ENCODE data around the gene ADIRF.
"Not testable (repeated sequence)": the region's sequence is repeated elsewhere in the genome, so short reads cannot be mapped to it uniquely, and the experiment has no call there.

The ADIRF gene

DNA sequence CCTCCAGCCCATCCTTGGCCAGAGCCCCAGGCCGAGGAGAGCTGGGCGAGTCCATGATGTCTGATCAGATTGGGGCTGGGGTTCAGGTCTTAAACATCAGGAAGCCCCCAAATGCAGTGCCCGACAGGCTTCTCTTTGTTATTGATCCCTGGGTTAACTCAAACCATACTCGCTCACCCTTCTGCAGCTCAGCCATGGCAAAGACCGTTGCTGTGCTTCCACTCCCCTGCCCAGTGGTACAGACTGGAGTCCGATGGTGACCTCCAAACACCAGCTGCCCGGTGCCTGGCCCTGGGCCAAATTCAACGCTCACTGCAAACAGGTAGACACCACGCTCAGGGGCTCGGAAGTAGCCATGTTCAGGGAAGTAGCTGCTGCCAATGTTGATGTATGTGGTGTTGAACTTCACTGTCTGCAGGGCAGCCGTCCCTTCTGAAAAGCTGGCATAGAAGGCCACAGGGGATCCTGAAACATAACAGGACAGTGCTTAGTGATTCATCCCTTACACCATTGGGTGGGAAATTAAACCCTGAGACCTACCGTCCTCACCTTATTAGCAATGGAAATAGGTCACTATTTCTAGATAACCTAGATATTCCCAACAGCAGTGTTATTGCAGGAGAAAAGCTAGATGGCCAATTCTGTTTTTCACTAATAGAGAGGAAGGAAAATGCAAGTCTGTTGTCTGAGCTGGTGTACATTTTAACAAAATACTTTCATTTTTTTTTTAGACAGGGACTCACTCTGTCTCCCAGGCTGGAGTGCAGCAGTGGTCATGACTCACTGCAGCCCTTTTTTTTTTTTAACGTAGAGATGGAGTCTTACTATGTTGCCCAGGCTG, 31.4 kb upstream of the ADIRF start:
- no peak overlapping the region for H3K4me3 ChIP-seq (ENCODE audit: low read depth, low read length)
- DNase-seq (ENCODE audit: low read depth) = no peak
- TF ChIP-seq CTCF (IDR thresholded peaks at IDR 0.05; ENCODE audit: low read depth, low read length, missing control alignments) = no peak

GRCh38 chr10:86937502-86938154, 30.7 kb upstream of the ADIRF start:
- no peak overlapping the region for H3K4me3 ChIP-seq (ENCODE audit: low read depth, low read length)
- DNase-seq (ENCODE audit: low read depth) = no peak
- no peak for TF ChIP-seq CTCF (IDR thresholded peaks at IDR 0.05; ENCODE audit: low read depth, low read length, missing control alignments)

GRCh38 chr10:86938260-86938659, 30.0 kb upstream of the ADIRF start:
- DNase-seq (ENCODE audit: low read depth) = no peak
- H3K4me3 ChIP-seq (ENCODE audit: low read depth, low read length) = no peak overlapping the region
- no peak for TF ChIP-seq CTCF (IDR thresholded peaks at IDR 0.05; ENCODE audit: low read depth, low read length, missing control alignments)

- H3K4me3 ChIP-seq (ENCODE audit: low read depth, low read length); DNase-seq (ENCODE audit: low read depth): not testable (repeated sequence)
Observed at GRCh38 chr10:86940076-86940475, 28.2 kb upstream of the ADIRF start.

DNA sequence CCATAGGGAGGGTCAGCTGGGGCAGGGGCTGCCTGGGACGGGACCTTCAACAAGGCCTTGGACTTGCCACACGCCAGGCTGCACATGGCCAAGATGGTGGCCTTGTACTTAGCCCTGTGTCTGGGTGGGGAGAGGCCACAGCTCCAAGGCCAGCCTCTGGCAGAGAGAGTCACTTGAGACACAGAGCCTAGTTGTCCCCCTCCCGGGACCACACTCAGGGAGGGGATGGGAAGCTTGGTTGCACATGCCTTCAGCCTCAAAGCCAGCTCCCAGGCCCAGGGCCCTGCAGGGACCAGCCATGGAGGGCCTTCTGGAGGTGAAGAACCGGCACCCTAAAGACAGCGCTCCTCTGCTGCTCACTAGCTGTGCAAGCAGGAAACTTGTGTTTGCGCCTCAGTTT, 27.6 kb upstream of the ADIRF start:
- TF ChIP-seq CTCF (IDR thresholded peaks at IDR 0.05; ENCODE audit: low read depth, low read length, missing control alignments) = no peak
- H3K4me3 ChIP-seq (ENCODE audit: low read depth, low read length) = no peak overlapping the region
- no peak for DNase-seq (ENCODE audit: low read depth)

DNA sequence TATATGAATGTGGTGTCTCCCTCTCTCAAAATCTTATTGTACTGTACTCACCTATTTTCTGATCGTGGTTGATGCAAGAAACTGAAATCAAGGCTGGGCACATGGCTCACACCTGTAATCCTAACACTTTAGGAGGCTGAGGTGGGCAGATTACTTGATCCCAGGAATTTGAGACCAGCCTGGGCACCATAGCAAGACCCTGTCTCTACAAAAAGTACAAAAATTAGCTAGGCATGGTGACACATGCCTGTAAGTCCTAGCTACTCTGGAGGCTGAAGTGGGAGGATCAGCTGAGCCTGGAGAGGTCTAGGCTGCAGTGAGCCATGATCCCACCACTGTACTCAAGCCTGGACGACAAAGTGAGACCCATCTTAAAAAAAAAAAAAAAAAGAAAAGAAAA, 26.9 kb upstream of the ADIRF start:
- TF ChIP-seq CTCF (IDR thresholded peaks at IDR 0.05; ENCODE audit: low read depth, low read length, missing control alignments) = no peak
- H3K4me3 ChIP-seq (ENCODE audit: low read depth, low read length) = no peak overlapping the region
- DNase-seq (ENCODE audit: low read depth) = no peak

- no peak for DNase-seq (ENCODE audit: low read depth)
- TF ChIP-seq CTCF (IDR thresholded peaks at IDR 0.05; ENCODE audit: low read depth, low read length, missing control alignments) = no peak
Observed at GRCh38 chr10:86941991-86942421, 26.3 kb upstream of the ADIRF start.

More at GRCh38 chr10:86941991-86942421, 26.3 kb upstream of the ADIRF start:
- H3K4me3 ChIP-seq (ENCODE audit: low read depth, low read length) = no peak overlapping the region
